ENCODE data around the gene TTC34.

DNA sequence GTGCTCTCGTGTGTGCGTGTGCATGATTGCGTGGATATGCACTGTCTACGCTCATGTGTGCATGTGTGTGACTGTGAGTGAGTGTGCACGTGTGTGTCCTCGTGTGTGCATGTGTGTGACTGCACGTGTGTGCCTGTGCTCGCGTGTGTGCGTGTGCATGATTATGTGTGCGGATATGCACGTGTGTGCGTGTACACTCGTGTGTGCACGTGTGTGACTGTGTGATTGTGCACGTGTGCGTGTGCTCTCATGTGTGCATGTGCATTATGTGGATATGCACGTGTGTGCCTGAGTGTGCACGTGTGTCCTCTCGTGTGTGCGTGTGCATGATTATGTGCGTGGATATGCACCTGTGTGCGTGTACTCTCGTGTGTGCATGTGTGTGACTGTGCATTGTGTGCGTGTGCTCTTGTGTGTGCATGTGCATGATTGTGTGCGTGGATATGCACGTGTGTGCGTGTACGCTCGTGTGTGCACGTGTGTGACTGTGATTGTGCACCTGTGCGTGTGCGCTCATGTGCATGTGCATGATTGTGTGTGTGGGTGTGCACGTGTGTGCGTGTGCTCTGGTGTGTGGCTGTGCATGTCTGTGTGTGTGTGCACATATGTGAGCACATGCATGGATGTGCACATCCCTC is 170.9 kb downstream of the TTC34 start:
- TF ChIP-seq, protein P1, sequence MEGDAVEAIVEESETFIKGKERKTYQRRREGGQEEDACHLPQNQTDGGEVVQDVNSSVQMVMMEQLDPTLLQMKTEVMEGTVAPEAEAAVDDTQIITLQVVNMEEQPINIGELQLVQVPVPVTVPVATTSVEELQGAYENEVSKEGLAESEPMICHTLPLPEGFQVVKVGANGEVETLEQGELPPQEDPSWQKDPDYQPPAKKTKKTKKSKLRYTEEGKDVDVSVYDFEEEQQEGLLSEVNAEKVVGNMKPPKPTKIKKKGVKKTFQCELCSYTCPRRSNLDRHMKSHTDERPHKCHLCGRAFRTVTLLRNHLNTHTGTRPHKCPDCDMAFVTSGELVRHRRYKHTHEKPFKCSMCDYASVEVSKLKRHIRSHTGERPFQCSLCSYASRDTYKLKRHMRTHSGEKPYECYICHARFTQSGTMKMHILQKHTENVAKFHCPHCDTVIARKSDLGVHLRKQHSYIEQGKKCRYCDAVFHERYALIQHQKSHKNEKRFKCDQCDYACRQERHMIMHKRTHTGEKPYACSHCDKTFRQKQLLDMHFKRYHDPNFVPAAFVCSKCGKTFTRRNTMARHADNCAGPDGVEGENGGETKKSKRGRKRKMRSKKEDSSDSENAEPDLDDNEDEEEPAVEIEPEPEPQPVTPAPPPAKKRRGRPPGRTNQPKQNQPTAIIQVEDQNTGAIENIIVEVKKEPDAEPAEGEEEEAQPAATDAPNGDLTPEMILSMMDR (IDR thresholded peaks at IDR 0.05) = no peak
- TF ChIP-seq POLR2A (IDR thresholded peaks at IDR 0.05) (no peak), EP300 (IDR thresholded peaks at IDR 0.05) (no peak)

Data from ovary (tissue), 3 donors.